H1 (cell line): ENCODE results near the gene SASH3. TPM values are rescaled to one million over a fixed set of nuclear protein-coding genes. Genes with fewer than 3 reads are reported as not detected.

Experiments used
- CTCF ChIA-PET: fragments of 300-600 bp; sonication (Branson Sonifier 250); formaldehyde crosslinking; loops from one replicate; lab custom pipeline; 2021; ENCODE audit not compliant: partially characterized antibody; lab: Charles Lee
- POLR2A ChIA-PET: fragments of 300-600 bp; sonication (Branson Sonifier 250); formaldehyde crosslinking; loops from one replicate; lab custom pipeline; 2021; ENCODE audit warnings: inconsistent platforms; ENCODE audit not compliant: partially characterized antibody; lab: Charles Lee
- DNase-seq, 2 experiments: peaks; one replicate each; pipeline versions ENCODE4 v3.0.0 to v3.0.0-alpha.2; 2010 to 2022; ENCODE audit warnings: low spot score in 2 of 2, low read depth in 1 of 2, mixed read lengths in 1 of 2
- FAIRE-seq: peaks from 2 replicates; lab custom pipeline; 2011; peaks lifted over from hg19 to GRCh38; lab: Jason Lieb, UNC
- H2AFZ ChIP-seq: 2 replicates; pipeline ENCODE4 v1.8.1; 2012; ENCODE audit warnings: low read length, inconsistent platforms
- H2AK5ac ChIP-seq: 2 replicates; pipeline ENCODE4 v1.6.1; 2013; ENCODE audit warnings: low read depth, low read length
- H2BK120ac ChIP-seq: replicated peaks from 2 replicates; pipeline ENCODE3; 2013; ENCODE audit warnings: low read depth, low read length, inconsistent platforms
- H2BK12ac ChIP-seq: 2 replicates; pipeline ENCODE4 v1.6.1; 2013; ENCODE audit warnings: low read depth, low read length
- H2BK15ac ChIP-seq: 2 replicates; pipeline ENCODE4 v1.6.1; 2013; ENCODE audit warnings: low read length
- H2BK20ac ChIP-seq: 2 replicates; pipeline ENCODE4 v1.6.1; 2013; ENCODE audit warnings: low read length
- H2BK5ac ChIP-seq: 2 replicates; pipeline ENCODE4 v1.6.1; 2013; ENCODE audit warnings: low read depth, low read length
- H3K14ac ChIP-seq: 2 replicates; pipeline ENCODE4 v1.6.1; 2013; ENCODE audit warnings: inconsistent platforms; ENCODE audit not compliant: insufficient read length
- H3K18ac ChIP-seq: 2 replicates; pipeline ENCODE4 v1.6.1; 2013; ENCODE audit warnings: low read length; ENCODE audit errors: extremely low read depth
- H3K23ac ChIP-seq: 2 replicates; pipeline ENCODE4 v1.6.1; 2013; ENCODE audit warnings: inconsistent platforms; ENCODE audit not compliant: insufficient read length
- H3K23me2 ChIP-seq: 2 replicates; pipeline ENCODE4 v1.6.1; 2013; ENCODE audit warnings: low read depth, low read length
- H3K27ac ChIP-seq: 2 replicates; pipeline ENCODE4 v1.6.1; 2011; ENCODE audit warnings: low read depth, low read length, inconsistent platforms
- H3K27me3 ChIP-seq, 4 experiments: replicated peaks in 1 of 4; 1 replicate in 1 of 4; 2 replicates in 3 of 4; pipeline versions ENCODE4 v1.6.1 to v1.8.1; 2011 to 2013; ENCODE audit warnings: low read length in 3 of 4, mild to moderate bottlenecking in 3 of 4, inconsistent platforms in 2 of 4, mixed read lengths in 2 of 4, moderate library complexity in 1 of 4; ENCODE audit not compliant: control insufficient read depth in 3 of 4, insufficient read depth in 3 of 4; ENCODE audit errors: extremely low read depth in 1 of 4
- H3K36me3 ChIP-seq, 4 experiments: 2 replicates each; pipeline versions ENCODE4 v1.6.1 to v1.8.1; 2011 to 2013; ENCODE audit warnings: mild to moderate bottlenecking in 4 of 4, low read length in 3 of 4, moderate library complexity in 2 of 4, control low read depth in 1 of 4, inconsistent platforms in 1 of 4; ENCODE audit not compliant: insufficient read depth in 4 of 4, control insufficient read depth in 2 of 4
- H3K4ac ChIP-seq: replicated peaks from 2 replicates; pipeline ENCODE3; 2013; ENCODE audit warnings: low read length, low read depth, mixed read lengths, inconsistent platforms; ENCODE audit not compliant: insufficient read length
- H3K4me1 ChIP-seq, 4 experiments: replicated peaks in 1 of 4; 1 replicate in 1 of 4; 2 replicates in 3 of 4; pipeline versions ENCODE4 v1.6.1 to v1.8.1; 2011 to 2013; ENCODE audit warnings: low read length in 3 of 4, inconsistent platforms in 2 of 4, mixed read lengths in 1 of 4; ENCODE audit not compliant: insufficient read depth in 4 of 4, control insufficient read depth in 3 of 4
- H3K4me2 ChIP-seq, 2 experiments: 2 replicates each; pipeline versions ENCODE4 v1.6.1 to v1.8.1; 2011 to 2013; ENCODE audit warnings: low read depth in 2 of 2, low read length in 2 of 2, control low read depth in 1 of 2, inconsistent platforms in 1 of 2, mild to moderate bottlenecking in 1 of 2; ENCODE audit not compliant: insufficient read depth in 1 of 2
- H3K4me3 ChIP-seq, 4 experiments: fragments of 200-600, 300-600 bp in 1 of 4; sonication (generic), shearing (Covaris generic), sonication (Bioruptor Twin) in 1 of 4; 2 replicates each; pipeline versions ENCODE4 v1.5.1 to v1.8.1; 2011 to 2016; ENCODE audit warnings: low read length in 4 of 4, low read depth in 3 of 4, control low read depth in 2 of 4, inconsistent platforms in 2 of 4, mild to moderate bottlenecking in 2 of 4, mixed read lengths in 1 of 4, moderate library complexity in 1 of 4; ENCODE audit not compliant: insufficient read depth in 2 of 4; ENCODE audit errors: extremely low read depth in 1 of 4
- H3K56ac ChIP-seq: replicated peaks from 2 replicates; pipeline ENCODE3; 2013; ENCODE audit warnings: low read depth, mild to moderate bottlenecking, mixed read lengths, low read length, inconsistent platforms; ENCODE audit not compliant: insufficient read length
- H3K79me1 ChIP-seq: 2 replicates; pipeline ENCODE4 v1.6.1; 2013; ENCODE audit warnings: low read depth, low read length, control low read depth
- H3K79me2 ChIP-seq, 2 experiments: 2 replicates each; pipeline versions ENCODE4 v1.6.1 to v1.8.1; 2012 to 2013; ENCODE audit warnings: low read length in 2 of 2, mild to moderate bottlenecking in 2 of 2, inconsistent platforms in 1 of 2; ENCODE audit not compliant: insufficient read depth in 2 of 2, control insufficient read depth in 1 of 2
- H3K9ac ChIP-seq, 4 experiments: replicated peaks in 1 of 4; 1 replicate in 1 of 4; 2 replicates in 3 of 4; pipeline versions ENCODE4 v1.6.1 to v1.8.1; 2011 to 2013; ENCODE audit warnings: low read depth in 3 of 4, low read length in 3 of 4, control low read depth in 2 of 4, mild to moderate bottlenecking in 2 of 4, moderate library complexity in 2 of 4, inconsistent platforms in 1 of 4; ENCODE audit errors: extremely low read depth in 1 of 4
- H3K9me3 ChIP-seq, 2 experiments: 2 replicates each; pipeline versions ENCODE4 v1.6.1 to v1.8.1; 2012 to 2013; ENCODE audit warnings: mild to moderate bottlenecking in 2 of 2, moderate library complexity in 2 of 2, control low read depth in 1 of 2, inconsistent platforms in 1 of 2, low read depth in 1 of 2, low read length in 1 of 2, mixed read lengths in 1 of 2; ENCODE audit not compliant: insufficient read depth in 2 of 2
- H4K20me1 ChIP-seq, 2 experiments: replicated peaks in 1 of 2; 2 replicates each; pipeline versions ENCODE3 to v1.8.1; 2011 to 2013; ENCODE audit warnings: inconsistent platforms in 2 of 2, low read length in 2 of 2, mild to moderate bottlenecking in 1 of 2; ENCODE audit not compliant: insufficient read depth in 2 of 2, control insufficient read depth in 1 of 2
- H4K5ac ChIP-seq: 2 replicates; pipeline ENCODE4 v1.6.1; 2013; ENCODE audit warnings: low read length, low read depth, mixed read lengths, inconsistent platforms; ENCODE audit not compliant: insufficient read length
- H4K8ac ChIP-seq: 2 replicates; pipeline ENCODE4 v1.8.0; 2013; ENCODE audit warnings: mild to moderate bottlenecking, moderate library complexity, low read length, inconsistent platforms; ENCODE audit not compliant: insufficient read depth; ENCODE audit errors: extremely low read depth
- H4K91ac ChIP-seq: replicated peaks from 2 replicates; pipeline ENCODE3; 2013; ENCODE audit warnings: low read length, mixed read lengths, inconsistent platforms; ENCODE audit not compliant: insufficient read length
- ATF2 ChIP-seq: IDR thresholded peaks from 2 replicates; pipeline ENCODE4 v1.6.1; 2012; ENCODE audit warnings: low read length, inconsistent platforms
- BACH1 ChIP-seq: IDR thresholded peaks from 2 replicates; pipeline ENCODE4 v1.6.1; 2012; ENCODE audit warnings: low read length, improper control_type of control experiment
- CHD1 ChIP-seq: IDR thresholded peaks from 2 replicates; pipeline ENCODE4 v1.6.1; 2012; ENCODE audit warnings: low read depth, low read length, improper control_type of control experiment
- EP300 ChIP-seq, 2 experiments: IDR thresholded peaks; 1 replicate in 1 of 2; 2 replicates in 1 of 2; pipeline ENCODE4 v1.6.1; 2011 to 2012; ENCODE audit warnings: low read depth in 2 of 2, low read length in 2 of 2, mild to moderate bottlenecking in 2 of 2, borderline replicate concordance in 1 of 2, inconsistent platforms in 1 of 2, moderate library complexity in 1 of 2
- GABPA ChIP-seq: IDR thresholded peaks from 2 replicates; pipeline ENCODE4 v1.6.1; 2011; ENCODE audit warnings: mild to moderate bottlenecking, low read length, moderate library complexity, borderline replicate concordance; ENCODE audit not compliant: insufficient read depth
- POLR2AphosphoS5 ChIP-seq: IDR thresholded peaks from 2 replicates; pipeline ENCODE4 v1.6.1; 2011; ENCODE audit warnings: low read depth, low read length
- RBBP5 ChIP-seq: IDR thresholded peaks from 2 replicates; pipeline ENCODE4 v1.7.1; 2012; ENCODE audit warnings: low read depth, mild to moderate bottlenecking, inconsistent platforms, low read length, moderate library complexity, borderline replicate concordance
- SIN3A ChIP-seq, 2 experiments: IDR thresholded peaks in 1 of 2; conservative IDR thresholded peaks in 1 of 2; 2 replicates each; pipeline ENCODE4 v1.6.1; 2011 to 2012; ENCODE audit warnings: low read length in 2 of 2, improper control_type of control experiment in 1 of 2, low read depth in 1 of 2, mild to moderate bottlenecking in 1 of 2
- SRF ChIP-seq: IDR thresholded peaks from 2 replicates; pipeline ENCODE4 v1.6.1; 2011; ENCODE audit warnings: mild to moderate bottlenecking, low read depth, low read length, moderate library complexity
- TBP ChIP-seq: IDR thresholded peaks from 2 replicates; pipeline ENCODE4 v1.6.1; 2011; ENCODE audit warnings: low read depth, low read length, improper control_type of control experiment
- USF2 ChIP-seq: IDR thresholded peaks from 2 replicates; pipeline ENCODE4 v1.6.1; 2011; ENCODE audit warnings: low read length, improper control_type of control experiment
- WGBS, 2 experiments: shearing (Covaris generic) in 1 of 2; methylation state at CpG; one replicate each; pipeline versions ENCODE4 v1.1.6 to v1.1.7; 2013 to 2015; ENCODE audit warnings: low lambda C conversion rate in 2 of 2, mixed read lengths in 2 of 2, inconsistent platforms in 1 of 2, low coverage in 1 of 2, missing lambda C conversion rate in 1 of 2; ENCODE audit not compliant: insufficient replicate concordance in 2 of 2, insufficient coverage in 1 of 2, insufficient read length in 1 of 2; ENCODE audit errors: extremely low coverage in 1 of 2, missing lambda C conversion rate in 1 of 2; 5-methylcytosine and 5-hydroxymethylcytosine counted together
- polyA plus RNA-seq, 7 experiments: library from polyadenylated mRNA; depleted of rRNA in 3 of 7; stranded (reverse) in 5 of 7; unstranded in 2 of 7; fragments of >200 nt in 5 of 7; fragments of 200-250 nt in 2 of 7; gene quantifications; 1 replicate in 5 of 7; 2 replicates in 1 of 7; 4 replicates in 1 of 7; pipeline versions ENCODE4 v1.2.1 to v1.2.3, GENCODE V29; 2011 to 2013; ENCODE audit warnings: missing spikeins in 2 of 7, mixed read lengths in 2 of 7
- total RNA-seq: library from RNA; stranded (reverse); fragmentation: NEBNext Ultra II Directional; extraction: Animal tissue kit (Norgen Biotek cat#: 25700); gene quantifications from 2 replicates; pipeline ENCODE4 v1.2.1, GENCODE V29; 2021

SASH3 gene
- total and polyA plus RNA-seq, 2 of the 8 experiments (the other 6 are each of a cell fraction or from before 2014, with no cell fraction given), result not detected

- Histone ChIP-seq H3K23me2 (no peaks in the 10 kb centered on the region), H3K4me2 (no peak overlapping the region), H3K4ac (no peak overlapping the region), H4K8ac (no peak overlapping the region), H2BK20ac (no peak overlapping the region), H3K23ac (no peak overlapping the region), H3K79me2 (no peaks in the 10 kb centered on the region), H4K91ac (no peak overlapping the region), H4K5ac (no peak overlapping the region), H3K27me3 (no peaks in the 10 kb centered on the region; a peak in 1 of 7 replicates), H2AFZ (no peak overlapping the region), H3K9ac (no peak overlapping the region), H2BK15ac (no peak overlapping the region), H3K18ac (no peak overlapping the region), H3K9me3 (no peaks in the 10 kb centered on the region), H2BK12ac (no peak overlapping the region), H2AK5ac (no peak overlapping the region), H4K20me1 (no peaks in the 10 kb centered on the region), H3K56ac (no peak overlapping the region), H2BK120ac (no peak overlapping the region), H2BK5ac (no peak overlapping the region), H3K4me1 (peaks cover 0 to 3% (median 0%) of the 10 kb centered on the region in 4 experiments; a peak in 1 of 7 replicates), H3K79me1 (no peaks in the 10 kb centered on the region), H3K36me3 (no peaks in the 10 kb centered on the region), H3K27ac (no peak overlapping the region), H3K14ac (no peak overlapping the region), H3K4me3 (no peak overlapping the region)
- ChIA-PET POLR2A (no interaction called here), CTCF (interaction anchor here (0.9 to 2.8 kb wide), 3 partner anchors 27 to 123 kb away, joined by 3 to 11 read pairs (median 4); no protein-coding TSS in a partner anchor)
- DNase-seq (no peak), FAIRE-seq (no peak)
- WGBS, 2 experiments, result 82% methylated on average over 2 of the region's 2 CpGs; no CpG with 5 or more reads in 1 of the 2 experiments
- no peak for TF ChIP-seq EP300 (IDR thresholded peaks at IDR 0.05; ENCODE audit: borderline replicate concordance in 1 of 2, low read depth in 2 of 2, low read length in 2 of 2)
- TF ChIP-seq SRF, result no peak
- TF ChIP-seq CHD1, result no peak
- TF ChIP-seq ATF2, result no peak
- no peak for TF ChIP-seq POLR2AphosphoS5
- TF ChIP-seq TBP, result no peak
- TF ChIP-seq RBBP5, result no peak
- no peak for TF ChIP-seq USF2
- TF ChIP-seq BACH1, result no peak
- TF ChIP-seq SIN3A (conservative IDR thresholded peaks at IDR 0.05 in 1 of 2, IDR thresholded peaks at IDR 0.05 in 1 of 2; ENCODE audit: low read depth in 1 of 2, low read length in 2 of 2), result no peak
- no peak for TF ChIP-seq GABPA
Observed at GRCh38 chrX:129731228-129731627, 48.5 kb upstream of the SASH3 start.
